ENCODE data around the gene HCRTR1.
"Not testable (repeated sequence)": the region's sequence is repeated elsewhere in the genome, so short reads cannot be mapped to it uniquely, and the experiment has no call there.

Gene HCRTR1

DNA sequence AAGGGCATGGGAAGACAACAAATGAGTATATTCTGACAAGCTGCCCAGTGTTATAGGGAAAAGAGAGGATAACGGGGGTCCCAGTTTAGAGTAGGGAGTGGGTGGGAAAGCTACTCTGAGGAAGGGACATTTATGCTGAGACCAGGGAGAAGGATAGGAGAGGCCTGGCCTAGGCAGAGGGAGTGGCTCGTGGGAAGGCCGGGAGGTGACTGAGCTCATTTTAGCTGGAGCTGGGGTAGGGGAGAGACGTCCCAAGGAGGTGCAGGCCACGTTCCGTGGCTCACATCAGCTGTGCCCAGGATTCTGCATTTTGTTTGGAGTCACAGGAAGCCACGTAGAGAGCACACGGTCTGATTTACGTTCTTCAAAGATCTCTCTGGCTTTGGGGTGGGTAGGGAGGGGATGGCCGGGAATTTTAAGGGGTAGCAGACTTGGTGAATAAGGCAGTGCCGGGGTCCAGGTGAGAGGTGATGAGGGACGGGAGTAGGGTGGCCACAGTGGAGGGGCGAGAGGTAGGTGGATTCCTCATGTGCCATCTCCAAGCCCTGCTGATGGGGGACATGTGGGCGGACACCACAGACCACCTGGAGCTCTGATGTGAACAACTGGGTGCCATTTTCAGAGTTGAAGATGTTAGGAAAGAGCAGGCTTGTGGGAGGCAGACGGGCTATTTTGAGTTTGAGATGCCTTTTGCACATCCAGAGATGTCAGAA lies 36.4 kb upstream of the HCRTR1 start:
- in situ Hi-C loops (cut with MboI; ENCODE audit: low sequenced_read_pairs), result no loop called here

DNA sequence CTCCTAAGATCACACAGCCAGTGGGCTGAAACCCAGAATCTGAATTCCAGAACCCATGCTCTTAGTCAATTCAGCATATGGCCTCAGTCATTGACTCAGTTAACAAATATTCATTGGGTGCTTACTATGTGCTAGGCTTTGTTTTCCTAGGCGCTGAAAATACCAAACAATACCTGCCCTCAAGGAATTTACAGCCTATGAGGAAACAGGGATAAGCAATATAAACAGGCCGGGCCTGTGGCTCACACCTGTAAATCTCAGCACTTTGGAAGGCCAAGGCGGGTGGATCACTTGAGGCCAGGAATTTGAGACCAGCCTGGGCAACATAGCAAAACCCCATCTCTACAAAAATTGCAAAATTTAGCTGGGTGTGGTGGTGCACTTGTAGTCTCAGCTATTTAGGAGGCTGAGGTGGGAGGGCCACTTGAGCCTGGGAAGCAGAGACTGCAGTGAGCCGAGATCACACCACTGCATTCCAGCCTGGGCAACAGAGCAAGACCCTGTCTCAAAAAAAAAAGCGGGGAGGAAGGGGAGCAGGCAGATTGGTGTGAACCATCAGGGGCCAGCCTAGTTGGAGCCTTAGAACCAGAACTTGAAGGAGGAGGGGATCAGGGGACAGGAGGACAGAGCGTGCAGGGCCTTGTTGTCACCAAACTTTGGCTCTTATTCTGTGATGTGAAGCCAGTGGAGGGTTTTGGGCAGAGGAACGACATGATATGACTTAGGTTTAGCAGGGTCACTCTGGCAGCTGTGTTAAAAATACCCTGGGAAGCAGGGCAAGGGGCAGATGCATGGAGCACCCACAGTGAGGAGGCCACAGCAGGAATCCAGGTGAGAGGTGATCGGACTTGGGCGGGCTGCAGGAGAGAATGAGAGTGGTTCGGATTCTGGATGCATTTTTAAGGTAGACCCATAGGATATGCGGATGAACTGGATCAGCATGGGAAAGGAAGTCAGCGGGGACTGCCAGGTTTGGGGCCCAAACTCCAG lies 35.4 kb upstream of the HCRTR1 start:
- in situ Hi-C loops (cut with MboI; ENCODE audit: low sequenced_read_pairs), result no loop called here

DNA sequence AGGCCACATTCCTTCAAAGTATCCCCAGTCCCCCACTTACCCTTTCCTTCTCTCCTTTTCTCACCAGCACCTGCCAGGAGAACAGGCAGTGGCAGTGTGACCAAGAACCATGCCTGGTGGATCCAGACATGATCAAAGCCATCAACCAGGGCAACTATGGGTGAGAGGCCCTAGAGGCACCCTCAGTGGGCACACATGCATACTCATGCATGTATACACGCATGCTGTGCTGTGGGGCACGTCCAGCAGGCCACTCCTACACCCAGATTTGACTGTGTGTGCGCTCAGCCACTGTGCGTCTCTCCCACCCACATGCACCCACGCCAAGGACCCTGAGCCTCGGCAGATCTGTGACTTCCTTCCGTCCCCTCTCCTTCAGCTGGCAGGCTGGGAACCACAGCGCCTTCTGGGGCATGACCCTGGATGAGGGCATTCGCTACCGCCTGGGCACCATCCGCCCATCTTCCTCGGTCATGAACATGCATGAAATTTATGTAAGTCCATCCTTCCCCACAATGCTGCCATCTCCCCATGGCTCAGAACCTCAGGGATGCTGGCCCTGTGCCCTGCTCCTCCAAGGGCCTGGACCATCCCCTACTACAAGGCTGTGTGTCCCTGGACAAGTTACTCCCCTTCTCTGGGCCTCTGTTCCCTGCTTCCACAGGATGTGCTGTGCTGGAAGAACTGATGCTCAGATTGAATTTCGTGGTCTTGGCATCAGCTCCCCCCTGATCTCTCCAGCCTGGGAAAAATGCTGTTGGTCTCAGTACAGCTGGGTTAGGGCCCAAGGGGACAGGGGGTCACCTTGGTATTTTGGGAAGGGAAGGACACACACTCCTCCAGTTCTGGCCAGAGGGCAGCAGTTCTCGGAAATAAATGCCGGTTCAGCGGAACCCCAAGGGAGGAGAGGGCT lies 34.2 kb upstream of the HCRTR1 start:
- in situ Hi-C loops (cut with MboI; ENCODE audit: low sequenced_read_pairs), result no loop called here

DNA sequence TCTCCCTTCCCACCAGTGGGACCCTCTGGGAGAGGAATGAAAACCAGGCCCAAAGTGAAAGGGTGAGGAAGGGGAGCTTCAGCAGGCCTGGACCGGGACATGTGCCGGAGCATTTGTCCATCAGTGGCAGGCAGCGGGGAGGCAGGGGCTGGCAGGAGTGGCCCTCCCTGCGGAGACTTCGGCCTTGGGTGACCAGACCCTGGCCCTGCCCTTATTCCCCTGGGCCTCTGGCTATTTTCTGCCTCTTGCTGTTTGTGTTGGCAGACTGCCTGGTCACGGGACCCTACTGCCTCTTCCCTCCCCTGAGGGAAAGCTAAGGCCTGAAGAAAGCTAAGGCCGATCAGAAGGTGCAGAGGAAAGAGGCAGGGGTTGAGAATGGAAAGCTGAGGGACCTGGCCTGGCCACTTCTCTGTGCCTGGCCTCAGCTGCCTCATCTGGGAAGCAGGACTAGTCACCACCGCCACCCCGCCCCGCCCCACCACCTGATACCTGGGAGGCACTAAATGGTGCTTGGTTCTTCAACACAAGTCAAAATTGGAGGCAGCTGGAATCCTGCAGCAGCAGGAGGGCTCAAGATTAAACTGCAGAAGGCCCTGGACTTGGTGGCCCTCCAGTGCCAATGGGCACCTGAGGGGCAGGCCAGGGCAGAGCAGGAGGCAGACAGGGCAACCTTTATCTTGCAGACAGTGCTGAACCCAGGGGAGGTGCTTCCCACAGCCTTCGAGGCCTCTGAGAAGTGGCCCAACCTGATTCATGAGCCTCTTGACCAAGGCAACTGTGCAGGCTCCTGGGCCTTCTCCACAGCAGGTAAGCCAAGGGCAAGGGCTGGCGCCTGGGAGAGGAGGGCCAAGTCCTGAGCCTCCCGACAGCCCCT lies 33.3 kb upstream of the HCRTR1 start:
- in situ Hi-C loops (cut with MboI; ENCODE audit: low sequenced_read_pairs), result no loop called here

DNA sequence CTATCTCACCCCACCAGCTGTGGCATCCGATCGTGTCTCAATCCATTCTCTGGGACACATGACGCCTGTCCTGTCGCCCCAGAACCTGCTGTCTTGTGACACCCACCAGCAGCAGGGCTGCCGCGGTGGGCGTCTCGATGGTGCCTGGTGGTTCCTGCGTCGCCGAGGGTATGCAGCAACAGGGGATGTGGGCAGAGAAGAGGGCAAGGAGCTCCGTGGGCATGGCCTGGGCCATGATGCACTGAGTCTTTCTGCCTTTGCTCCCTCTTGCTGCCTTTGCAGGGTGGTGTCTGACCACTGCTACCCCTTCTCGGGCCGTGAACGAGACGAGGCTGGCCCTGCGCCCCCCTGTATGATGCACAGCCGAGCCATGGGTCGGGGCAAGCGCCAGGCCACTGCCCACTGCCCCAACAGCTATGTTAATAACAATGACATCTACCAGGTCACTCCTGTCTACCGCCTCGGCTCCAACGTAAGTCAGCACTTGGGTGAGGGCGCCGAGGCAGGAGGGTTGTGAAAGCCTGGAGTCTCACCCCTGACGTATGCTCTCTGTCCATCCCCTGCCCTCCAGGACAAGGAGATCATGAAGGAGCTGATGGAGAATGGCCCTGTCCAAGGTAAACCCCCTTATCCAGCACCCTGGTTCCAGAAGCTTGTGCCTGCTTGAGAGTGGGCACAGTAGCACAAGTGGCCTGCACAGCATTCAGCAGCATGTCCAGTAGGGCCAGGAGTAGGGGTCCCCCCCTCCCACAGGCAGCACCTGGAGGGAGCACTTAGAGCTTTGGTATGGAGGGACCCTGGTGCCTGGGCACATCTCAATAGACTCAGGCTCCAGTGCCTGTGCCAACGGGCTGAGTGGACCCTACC lies 32.4 kb upstream of the HCRTR1 start:
- in situ Hi-C loops (cut with MboI; ENCODE audit: low sequenced_read_pairs), result no loop called here

DNA sequence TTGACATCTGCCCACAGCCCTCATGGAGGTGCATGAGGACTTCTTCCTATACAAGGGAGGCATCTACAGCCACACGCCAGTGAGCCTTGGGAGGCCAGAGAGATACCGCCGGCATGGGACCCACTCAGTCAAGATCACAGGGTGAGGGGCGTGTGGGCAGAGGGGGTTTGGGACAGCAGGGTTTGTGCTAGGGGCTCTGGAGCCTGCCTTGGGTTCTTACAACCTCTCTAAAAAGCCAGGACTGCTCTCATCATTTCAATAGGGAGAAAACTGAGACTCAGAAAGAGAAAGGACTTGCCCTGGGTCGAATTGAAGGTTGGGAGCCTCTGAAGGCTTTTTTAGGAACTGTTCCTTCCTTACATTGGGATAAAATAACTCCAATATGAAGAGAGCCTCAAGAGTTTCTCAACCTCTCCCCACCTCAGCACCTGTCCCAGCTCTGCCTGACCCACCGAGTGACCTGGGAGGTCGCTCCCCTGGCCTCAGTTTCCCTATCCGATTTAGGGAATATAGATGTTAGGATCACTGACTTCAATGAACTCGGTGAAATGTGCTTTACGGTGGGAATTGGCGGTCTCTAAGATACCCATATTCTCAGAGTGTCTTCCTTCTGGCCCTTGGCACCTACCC lies 31.6 kb upstream of the HCRTR1 start:
- in situ Hi-C loops (cut with MboI; ENCODE audit: low sequenced_read_pairs), result no loop called here

DNA sequence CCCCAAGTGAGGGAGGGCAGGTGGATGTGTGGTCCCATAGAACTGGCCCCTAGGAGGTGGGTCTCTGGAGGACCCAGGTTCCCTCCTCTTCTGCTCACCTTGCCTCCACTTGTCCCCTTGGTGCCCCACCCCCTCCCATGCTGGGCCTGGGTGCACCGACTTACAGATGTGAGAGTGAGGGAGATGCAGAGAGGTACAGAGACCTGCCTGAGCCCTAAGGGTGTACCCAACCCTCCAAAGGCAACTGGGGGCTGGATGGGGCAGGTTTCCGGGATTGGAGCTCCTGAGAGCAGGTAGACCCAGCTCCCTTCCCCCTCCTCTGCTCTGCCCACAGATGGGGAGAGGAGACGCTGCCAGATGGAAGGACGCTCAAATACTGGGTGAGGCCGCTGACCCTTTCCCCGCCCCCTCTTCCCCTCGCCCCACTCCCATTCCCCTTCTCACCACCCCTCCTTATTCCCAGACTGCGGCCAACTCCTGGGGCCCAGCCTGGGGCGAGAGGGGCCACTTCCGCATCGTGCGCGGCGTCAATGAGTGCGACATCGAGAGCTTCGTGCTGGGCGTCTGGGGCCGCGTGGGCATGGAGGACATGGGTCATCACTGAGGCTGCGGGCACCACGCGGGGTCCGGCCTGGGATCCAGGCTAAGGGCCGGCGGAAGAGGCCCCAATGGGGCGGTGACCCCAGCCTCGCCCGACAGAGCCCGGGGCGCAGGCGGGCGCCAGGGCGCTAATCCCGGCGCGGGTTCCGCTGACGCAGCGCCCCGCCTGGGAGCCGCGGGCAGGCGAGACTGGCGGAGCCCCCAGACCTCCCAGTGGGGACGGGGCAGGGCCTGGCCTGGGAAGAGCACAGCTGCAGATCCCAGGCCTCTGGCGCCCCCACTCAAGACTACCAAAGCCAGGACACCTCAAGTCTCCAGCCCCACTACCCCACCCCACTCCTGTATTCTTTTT lies 30.8 kb upstream of the HCRTR1 start:
- in situ Hi-C loops (cut with MboI; ENCODE audit: low sequenced_read_pairs), result no loop called here

DNA sequence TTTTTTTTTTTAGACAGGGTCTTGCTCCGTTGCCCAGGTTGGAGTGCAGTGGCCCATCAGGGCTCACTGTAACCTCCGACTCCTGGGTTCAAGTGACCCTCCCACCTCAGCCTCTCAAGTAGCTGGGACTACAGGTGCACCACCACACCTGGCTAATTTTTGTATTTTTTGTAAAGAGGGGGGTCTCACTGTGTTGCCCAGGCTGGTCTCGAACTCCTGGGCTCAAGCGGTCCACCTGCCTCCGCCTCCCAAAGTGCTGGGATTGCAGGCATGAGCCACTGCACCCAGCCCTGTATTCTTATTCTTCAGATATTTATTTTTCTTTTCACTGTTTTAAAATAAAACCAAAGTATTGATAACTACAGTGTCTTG lies 30.2 kb upstream of the HCRTR1 start:
- in situ Hi-C loops (cut with MboI; ENCODE audit: low sequenced_read_pairs), result not testable (repeated sequence)

DNA sequence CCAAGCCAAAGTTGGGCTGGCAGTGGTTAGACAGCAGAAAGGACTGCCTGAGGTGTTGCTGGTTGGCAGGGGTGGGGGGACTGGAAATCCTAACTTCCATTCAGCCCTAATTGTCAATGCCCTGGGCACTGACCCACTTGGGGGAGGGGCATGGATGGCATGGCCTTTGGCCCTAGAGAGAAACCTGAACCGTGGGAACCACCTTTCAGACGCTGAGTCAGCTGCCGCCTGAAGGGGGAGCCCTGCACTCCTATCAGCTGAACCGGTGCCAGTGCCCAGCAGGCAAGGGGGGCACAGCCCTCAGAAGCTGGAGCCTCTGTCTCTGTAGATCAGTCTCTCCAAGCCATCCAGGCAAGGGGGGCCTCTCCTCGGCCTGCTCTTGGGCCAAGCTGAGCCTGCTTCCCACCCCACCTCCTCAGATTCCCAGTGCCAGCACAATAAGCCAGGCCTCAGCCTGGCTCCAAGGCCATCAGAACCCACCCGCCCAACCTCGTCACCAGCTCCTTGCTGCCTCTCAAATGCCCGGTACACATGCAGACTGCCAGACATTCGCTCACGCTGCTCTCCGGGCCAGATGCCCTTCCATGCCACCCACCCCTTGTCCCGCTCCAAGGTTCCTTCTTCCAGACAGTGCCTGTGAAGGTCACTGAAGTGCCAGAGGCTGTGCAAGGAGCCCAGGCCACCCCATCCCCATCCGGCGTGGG lies 29.6 kb upstream of the HCRTR1 start:
- in situ Hi-C loops (cut with MboI; ENCODE audit: low sequenced_read_pairs), result no loop called here

DNA sequence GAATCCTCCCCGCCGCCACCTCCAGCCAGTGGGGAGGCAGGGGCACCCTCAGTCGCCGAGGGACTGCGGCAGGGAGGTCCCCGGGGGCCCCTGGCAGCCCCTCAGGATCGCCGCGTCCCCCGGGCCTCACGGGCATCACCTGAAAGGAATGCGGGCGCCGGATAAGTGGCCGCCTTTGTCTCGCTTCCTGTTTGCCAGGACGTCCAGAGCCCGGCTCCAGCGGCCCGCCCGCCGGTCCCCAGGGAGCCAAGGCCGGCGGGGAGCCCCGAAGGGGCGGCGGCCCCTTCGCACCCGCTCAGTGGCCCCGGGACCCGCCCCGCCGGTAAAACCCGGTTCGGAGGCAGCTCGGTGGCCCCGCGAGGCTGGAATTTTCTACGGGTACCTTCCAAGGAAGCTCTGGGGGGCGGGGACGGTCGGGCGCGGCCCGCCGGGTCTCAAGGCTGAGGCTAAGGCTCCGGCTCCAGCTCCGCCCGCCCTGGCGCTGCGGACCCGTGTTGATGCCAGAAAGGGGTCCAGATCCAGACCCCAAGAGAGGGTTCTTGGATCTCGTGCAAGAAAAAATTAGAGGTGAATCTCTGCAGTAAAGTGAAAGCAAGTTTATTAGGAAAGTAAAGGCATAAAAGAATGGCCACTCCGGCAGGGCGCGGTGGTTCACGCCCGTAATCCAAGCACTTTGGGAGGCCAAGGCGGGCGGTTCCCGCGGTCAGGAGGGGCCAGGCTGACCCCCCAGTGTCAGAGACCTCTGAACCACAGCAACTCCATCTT lies 28.6 kb upstream of the HCRTR1 start:
- in situ Hi-C loops (cut with MboI; ENCODE audit: low sequenced_read_pairs), result no loop called here

DNA sequence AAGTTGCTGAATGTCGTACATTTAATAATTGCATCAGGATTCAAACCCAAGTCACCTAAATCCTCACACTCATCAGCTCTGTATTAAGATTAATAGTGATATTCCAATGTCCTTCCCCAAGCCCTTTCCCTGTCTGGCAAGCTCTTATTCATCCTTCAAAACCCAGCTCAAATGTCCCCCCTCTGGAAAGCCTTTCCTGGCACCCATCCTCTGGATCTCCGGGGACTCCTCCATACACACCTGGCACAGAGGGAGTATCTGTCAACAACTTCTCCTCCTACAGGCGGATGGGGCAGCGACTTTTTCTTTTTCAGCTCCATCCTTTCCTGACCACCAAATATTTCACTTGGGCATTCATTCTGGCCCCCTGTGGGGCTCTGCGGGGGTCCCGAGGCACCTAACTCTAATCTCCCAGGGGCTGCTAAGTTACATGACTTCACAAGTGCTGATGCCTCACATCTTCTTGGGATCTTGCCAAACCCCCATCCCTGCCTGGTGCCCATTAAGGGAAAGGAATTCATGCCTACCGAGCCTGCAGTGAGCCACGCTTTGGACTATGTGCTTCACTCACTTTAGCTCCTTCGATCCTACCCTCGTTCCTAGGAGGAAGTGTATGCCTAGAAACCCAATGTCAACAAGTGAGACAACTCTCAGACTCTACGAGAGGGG lies 25.9 kb upstream of the HCRTR1 start:
- in situ Hi-C loops (cut with MboI; ENCODE audit: low sequenced_read_pairs), result no loop called here

DNA sequence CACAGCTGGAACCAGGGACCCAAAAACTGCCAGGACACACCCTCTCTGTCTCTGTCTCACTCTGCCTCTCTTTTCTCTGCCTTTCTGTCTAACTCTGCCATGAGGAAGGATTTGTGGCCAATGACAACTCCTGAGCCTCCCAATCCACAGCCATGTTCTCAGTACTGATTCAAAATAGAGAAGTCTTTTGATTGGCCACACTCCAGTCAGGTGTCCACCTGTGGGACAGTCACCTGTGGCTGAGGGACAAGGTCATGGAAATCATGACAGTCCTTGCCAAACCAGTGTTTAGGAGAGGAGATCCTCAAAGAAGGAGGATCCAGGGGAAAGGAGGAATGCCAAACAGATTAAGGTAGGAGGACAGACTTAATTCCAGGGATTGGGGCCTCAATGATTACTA lies 25.4 kb upstream of the HCRTR1 start:
- in situ Hi-C loops (cut with MboI; ENCODE audit: low sequenced_read_pairs), result no loop called here

DNA sequence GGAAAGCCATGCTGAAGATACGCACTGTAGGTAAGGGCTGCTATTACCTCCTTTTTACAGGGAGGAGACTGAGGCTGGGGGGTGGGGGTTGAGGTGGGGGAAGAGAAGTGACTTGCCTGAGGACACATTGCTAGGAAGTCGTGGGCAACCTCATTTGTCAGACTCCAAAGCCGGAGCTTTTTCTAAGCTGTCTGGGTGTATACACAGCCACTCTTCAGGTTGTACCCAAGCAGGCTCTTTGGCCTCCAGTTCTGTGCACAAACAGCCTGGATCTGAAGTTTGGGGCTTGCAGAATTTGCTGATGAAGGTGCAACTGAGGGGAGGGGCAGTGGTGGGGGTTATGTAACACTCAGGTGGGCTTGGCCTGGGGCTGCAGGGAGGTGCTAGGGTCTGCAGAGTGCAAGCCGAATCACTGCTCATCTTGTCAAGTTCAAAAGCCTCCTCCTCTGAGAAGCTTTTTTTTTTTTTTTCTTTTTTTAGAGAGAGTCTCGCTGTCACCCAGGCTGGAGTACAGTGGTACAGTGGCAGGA lies 24.3 kb upstream of the HCRTR1 start:
- in situ Hi-C loops (cut with MboI; ENCODE audit: low sequenced_read_pairs), result no loop called here

DNA sequence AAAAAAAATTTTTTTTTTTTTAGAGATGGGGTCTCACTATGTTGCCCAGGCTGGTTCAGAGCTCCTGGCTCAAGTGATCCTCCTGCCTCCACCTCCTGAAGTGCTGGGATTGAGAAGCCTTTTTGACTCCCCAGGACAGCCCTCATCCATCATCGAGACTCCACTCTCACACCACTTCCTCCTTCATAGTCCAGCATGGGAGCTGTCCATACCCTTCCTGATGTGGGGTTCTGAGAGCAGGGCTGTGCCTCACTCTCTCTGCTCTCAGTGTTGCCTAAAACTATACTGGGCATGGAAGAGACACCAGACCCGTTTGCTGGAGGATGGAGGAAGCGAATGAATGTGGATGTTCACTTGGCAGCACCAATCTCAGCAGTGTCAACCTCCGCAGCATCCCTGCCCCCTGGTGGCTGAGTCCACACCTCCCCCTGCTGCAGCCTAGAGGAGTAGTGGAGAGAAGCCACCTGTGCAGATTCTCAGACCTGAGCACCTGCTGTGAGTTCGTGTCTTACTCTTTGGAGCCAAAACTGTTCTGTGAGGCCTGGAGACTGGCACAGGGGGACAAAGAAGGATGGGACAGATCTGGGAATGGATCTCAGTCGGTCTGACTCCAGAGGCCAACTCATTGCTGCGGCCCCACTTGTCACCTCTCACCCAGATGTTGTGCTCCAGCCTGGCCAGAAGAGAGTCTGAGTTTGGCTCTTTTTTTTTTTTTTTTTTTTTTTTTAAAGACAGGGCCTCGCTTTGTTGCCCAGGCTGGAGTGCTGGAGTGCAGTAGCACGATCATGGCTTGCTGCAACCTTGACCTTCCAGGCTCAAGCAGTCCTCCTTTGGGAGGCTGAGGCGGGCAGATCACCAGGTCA lies 23.5 kb upstream of the HCRTR1 start:
- in situ Hi-C loops (cut with MboI; ENCODE audit: low sequenced_read_pairs), result no loop called here
